ENCODE data around the gene OPCML. TPM values are rescaled to one million over a fixed set of nuclear protein-coding genes. Genes with fewer than 3 reads are reported as not detected.

Gene OPCML
- total RNA-seq, 1 donor: not detected

DNA sequence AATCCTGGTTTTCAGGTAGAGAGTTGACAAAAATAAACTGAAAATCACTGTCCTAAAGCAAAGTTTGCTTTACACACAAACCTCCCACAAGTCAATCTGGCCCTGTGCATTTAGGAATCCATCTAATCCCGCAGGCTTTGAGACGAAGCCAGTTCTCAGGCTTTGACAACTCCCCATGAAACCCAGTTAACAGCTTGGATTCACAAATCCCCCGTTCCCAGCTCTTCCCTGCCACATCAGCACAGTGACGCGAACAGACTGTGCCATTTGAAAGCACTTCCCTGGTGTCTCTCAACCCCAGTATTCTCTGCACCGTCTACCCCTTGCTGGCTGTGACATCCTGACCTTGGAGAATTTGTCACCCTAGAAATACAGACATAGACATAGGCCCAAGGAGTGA lies 117.8 kb downstream of the OPCML start:
- TF ChIP-seq, protein P1, sequence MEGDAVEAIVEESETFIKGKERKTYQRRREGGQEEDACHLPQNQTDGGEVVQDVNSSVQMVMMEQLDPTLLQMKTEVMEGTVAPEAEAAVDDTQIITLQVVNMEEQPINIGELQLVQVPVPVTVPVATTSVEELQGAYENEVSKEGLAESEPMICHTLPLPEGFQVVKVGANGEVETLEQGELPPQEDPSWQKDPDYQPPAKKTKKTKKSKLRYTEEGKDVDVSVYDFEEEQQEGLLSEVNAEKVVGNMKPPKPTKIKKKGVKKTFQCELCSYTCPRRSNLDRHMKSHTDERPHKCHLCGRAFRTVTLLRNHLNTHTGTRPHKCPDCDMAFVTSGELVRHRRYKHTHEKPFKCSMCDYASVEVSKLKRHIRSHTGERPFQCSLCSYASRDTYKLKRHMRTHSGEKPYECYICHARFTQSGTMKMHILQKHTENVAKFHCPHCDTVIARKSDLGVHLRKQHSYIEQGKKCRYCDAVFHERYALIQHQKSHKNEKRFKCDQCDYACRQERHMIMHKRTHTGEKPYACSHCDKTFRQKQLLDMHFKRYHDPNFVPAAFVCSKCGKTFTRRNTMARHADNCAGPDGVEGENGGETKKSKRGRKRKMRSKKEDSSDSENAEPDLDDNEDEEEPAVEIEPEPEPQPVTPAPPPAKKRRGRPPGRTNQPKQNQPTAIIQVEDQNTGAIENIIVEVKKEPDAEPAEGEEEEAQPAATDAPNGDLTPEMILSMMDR (IDR thresholded peaks at IDR 0.05; ENCODE audit: insufficient read depth, low read depth, low read length): no peak
- H3K4me3 ChIP-seq (ENCODE audit: low read depth, low read length): no peak overlapping the region
- no peak for DNase-seq (ENCODE audit: low read depth)

DNA sequence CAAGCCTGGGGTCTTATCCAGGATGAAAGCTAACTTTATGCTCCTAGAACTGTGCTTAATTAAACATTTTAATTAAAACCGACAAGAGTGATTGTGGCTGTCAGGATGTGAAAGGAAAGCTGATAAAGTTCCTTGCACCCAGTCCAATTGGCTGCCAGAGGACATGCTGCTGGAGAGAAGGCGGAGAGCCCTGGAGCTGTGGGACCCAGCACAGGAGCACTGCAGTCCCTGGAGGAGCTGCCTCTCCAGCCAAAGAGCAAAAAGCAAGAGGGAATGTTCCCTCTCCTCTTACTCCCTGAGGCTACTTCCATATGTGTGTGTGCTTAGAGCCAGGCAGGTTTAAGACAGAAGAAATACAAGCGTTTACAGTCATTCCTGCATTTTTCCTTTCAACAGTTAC lies 118.6 kb downstream of the OPCML start:
- no peak for DNase-seq (ENCODE audit: low read depth)
- no peak overlapping the region for H3K4me3 ChIP-seq (ENCODE audit: low read depth, low read length)
- TF ChIP-seq, protein P1 (IDR thresholded peaks at IDR 0.05; ENCODE audit: insufficient read depth, low read depth, low read length): no peak

DNA sequence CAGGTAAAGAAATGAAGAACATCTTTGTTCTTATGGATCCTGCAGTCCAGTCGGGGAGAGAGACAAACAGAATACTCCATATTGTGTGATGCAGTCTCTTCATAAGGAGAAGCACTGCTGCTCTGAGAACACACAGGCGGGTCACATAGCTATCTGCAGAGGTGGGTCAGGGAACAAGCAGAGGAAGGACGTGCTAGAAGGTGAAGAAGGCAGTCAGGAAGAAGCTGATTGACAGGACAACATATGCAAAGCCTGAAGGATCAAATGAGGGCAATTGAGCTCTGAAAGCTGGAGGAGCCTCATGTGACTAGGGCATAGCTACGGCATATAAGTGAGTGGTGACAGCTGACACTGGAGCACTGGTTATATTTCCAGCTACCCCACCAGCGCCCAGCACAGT lies 122.5 kb downstream of the OPCML start:
- DNase-seq (ENCODE audit: low read depth): no peak
- H3K4me3 ChIP-seq (ENCODE audit: low read depth, low read length): no peak overlapping the region
- TF ChIP-seq, protein P1 (IDR thresholded peaks at IDR 0.05; ENCODE audit: insufficient read depth, low read depth, low read length): no peak

DNA sequence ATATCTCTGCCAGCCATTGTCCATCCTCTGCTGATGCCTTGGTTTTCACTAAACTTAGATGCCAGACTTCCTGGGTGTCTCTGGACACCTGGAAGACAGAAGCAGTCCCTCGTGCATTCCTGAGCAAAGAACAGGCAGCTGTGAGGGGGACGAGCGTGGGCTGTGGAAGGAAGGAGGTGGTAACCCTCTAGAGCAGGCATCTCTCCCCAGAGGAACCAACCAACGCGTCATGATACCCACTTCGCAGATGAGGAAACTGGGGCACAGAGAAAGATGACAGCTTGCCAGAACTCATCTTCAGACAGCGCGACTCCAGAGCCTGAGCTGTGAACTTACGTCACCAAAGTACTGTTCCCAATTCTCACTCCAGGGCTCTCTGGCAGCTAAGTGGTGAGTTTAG lies 123.4 kb downstream of the OPCML start:
- H3K4me3 ChIP-seq (ENCODE audit: low read depth, low read length): no peak overlapping the region
- no peak for DNase-seq (ENCODE audit: low read depth)
- TF ChIP-seq, protein P1 (IDR thresholded peaks at IDR 0.05; ENCODE audit: insufficient read depth, low read depth, low read length): no peak

DNA sequence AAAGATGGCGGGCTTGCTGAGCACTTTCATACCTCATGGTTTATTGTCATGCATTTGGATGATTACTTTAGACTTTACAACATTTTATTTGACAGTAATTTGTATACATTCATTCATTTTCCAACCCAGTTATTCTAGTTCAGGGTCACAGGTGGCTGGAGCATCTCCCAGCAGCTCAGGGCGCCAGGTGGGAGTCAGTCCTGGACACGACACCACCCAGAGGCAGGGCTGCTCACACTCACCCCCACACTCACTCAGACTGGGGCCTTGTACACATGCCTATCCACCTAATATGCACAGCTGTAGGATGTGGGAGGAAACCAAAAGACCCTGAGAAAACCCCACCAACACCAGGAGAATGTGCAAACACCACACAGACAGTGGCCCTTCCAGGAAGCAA lies 123.9 kb downstream of the OPCML start:
- DNase-seq (ENCODE audit: low read depth): no peak
- no peak overlapping the region for H3K4me3 ChIP-seq (ENCODE audit: low read depth, low read length)
- TF ChIP-seq, protein P1 (IDR thresholded peaks at IDR 0.05; ENCODE audit: insufficient read depth, low read depth, low read length): no peak

DNA sequence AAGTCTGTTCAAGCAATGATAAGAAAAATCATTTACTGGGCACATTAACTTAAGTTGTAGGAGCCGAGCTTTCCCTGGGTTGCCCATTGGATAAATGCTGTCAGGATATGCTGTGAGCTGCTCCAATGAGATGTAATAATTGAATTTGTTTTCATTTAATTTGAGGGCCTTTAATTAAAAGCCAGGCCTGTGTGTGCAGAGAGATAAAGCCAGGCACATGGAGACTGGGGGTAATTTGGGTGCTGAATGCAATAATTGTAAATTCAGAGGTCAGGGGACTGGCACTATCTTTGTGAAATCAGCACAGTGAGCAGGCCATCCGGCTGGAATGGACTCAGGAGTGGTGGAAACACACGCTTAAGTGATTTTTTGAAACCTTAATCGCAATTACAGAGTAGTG lies 125.8 kb downstream of the OPCML start:
- TF ChIP-seq, protein P1 (IDR thresholded peaks at IDR 0.05; ENCODE audit: insufficient read depth, low read depth, low read length): no peak
- DNase-seq (ENCODE audit: low read depth): no peak
- no peak overlapping the region for H3K4me3 ChIP-seq (ENCODE audit: low read depth, low read length)

DNA sequence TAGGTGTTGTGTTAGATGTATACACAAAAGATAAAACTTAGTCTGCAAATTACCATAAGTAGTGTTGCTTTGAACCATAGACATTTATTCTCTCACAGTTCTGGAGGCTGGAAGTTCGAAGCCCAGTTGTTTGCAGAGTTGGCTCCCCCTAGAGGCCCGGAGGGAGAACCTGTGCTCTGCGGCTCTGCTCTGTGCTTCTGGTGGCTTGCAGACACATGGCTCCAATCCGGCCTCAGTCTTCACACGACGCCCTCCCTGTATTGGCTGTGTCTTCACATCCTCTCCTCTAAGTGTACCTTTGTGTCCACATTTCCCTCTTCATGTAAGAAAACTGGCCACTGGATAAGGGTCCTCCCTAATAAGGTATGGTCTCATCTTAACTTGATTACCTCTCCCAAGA lies 128.4 kb downstream of the OPCML start:
- TF ChIP-seq, protein P1 (IDR thresholded peaks at IDR 0.05; ENCODE audit: insufficient read depth, low read depth, low read length): no peak
- no peak for DNase-seq (ENCODE audit: low read depth)
- H3K4me3 ChIP-seq (ENCODE audit: low read depth, low read length): no peak overlapping the region
